ENCODE results near the gene PPM1L. TPM values are rescaled to one million over a fixed set of nuclear protein-coding genes. Genes with fewer than 3 reads are reported as not detected.

Gene PPM1L
- total RNA-seq, 1 experiment from 2014 or later = 13.2 TPM

GRCh38 chr3:160796089-160796812 is 40.2 kb downstream of the PPM1L start:
- RAD21 ChIA-PET (ENCODE audit: low non-redundant PET in 1 of 2, low total read pairs in 2 of 2, uncharacterized antibody in 2 of 2, unreplicated experiment in 2 of 2) = no interaction called here
- Histone ChIP-seq H3K4me3 (replicated peaks in 1 of 2; ENCODE audit: low read depth in 1 of 2, low read length in 2 of 2) (no peak overlapping the region), H3K9me2 (ENCODE audit: insufficient read depth) (no peaks in the 10 kb centered on the region), H3K9me3 (ENCODE audit: control insufficient read depth in 1 of 2, insufficient read depth in 1 of 2, low read depth in 1 of 2, low read length in 2 of 2) (no peaks in the 10 kb centered on the region), H3K79me2 (ENCODE audit: insufficient read depth, low read length) (no peaks in the 10 kb centered on the region), H3K4me1 (ENCODE audit: control insufficient read depth in 1 of 2, insufficient read depth in 2 of 2, low read length in 2 of 2) (no peaks in the 10 kb centered on the region), H3K4me2 (ENCODE audit: low read length) (no peak overlapping the region), H3K36me3 (ENCODE audit: control insufficient read depth in 1 of 2, insufficient read depth in 2 of 2, low read length in 2 of 2) (no peaks in the 10 kb centered on the region), H3K9ac (ENCODE audit: low read length) (no peak overlapping the region), H4K20me1 (ENCODE audit: insufficient read depth) (no peaks in the 10 kb centered on the region), H3K27me3 (ENCODE audit: insufficient read depth, low read length) (no peaks in the 10 kb centered on the region), H3K27ac (ENCODE audit: low read depth, low read length) (no peak overlapping the region), H2AFZ (ENCODE audit: low read depth, low read length, poor library complexity, severe bottlenecking) (no peak overlapping the region)
- BruUV-seq (replicated peaks) = no TSS peak
- CTCF ChIA-PET = no interaction called here
- POLR2A ChIA-PET = no interaction called here
- ATAC-seq = no peak
- TF ChIP-seq EGR1 (IDR thresholded peaks at IDR 0.05; ENCODE audit: low read depth) (no peak), MAX (IDR thresholded peaks at IDR 0.05) (no peak), EZH2phosphoT487 (IDR thresholded peaks at IDR 0.05; ENCODE audit: borderline replicate concordance) (no peak), CEBPB (IDR thresholded peaks at IDR 0.05; ENCODE audit: low read depth) (no peak)
- intact Hi-C loops (cut with micrococcal nuclease) = no loop called here
- no peak for DNase-seq (ENCODE audit: low read depth, low spot score)

- RAD21 ChIA-PET (ENCODE audit: low non-redundant PET in 1 of 2, low total read pairs in 2 of 2, uncharacterized antibody in 2 of 2, unreplicated experiment in 2 of 2) = no interaction called here
- H3K9me2 ChIP-seq (ENCODE audit: insufficient read depth) = no peaks in the 10 kb centered on the region
- no peak for DNase-seq (ENCODE audit: low read depth, low spot score)
- no peaks in the 10 kb centered on the region for H3K9me3 ChIP-seq (ENCODE audit: control insufficient read depth in 1 of 2, insufficient read depth in 1 of 2, low read depth in 1 of 2, low read length in 2 of 2)
- TF ChIP-seq ZNF274 (IDR thresholded peaks at IDR 0.05; ENCODE audit: low read depth, low read length) = no peak
- TF ChIP-seq JUND (IDR thresholded peaks at IDR 0.05) = no peak
- no peak for TF ChIP-seq SIN3A (IDR thresholded peaks at IDR 0.05; ENCODE audit: low read depth)
- intact Hi-C loops (cut with micrococcal nuclease) = no loop called here
- H2AFZ ChIP-seq (ENCODE audit: low read depth, low read length, poor library complexity, severe bottlenecking) = no peak overlapping the region
- no peak overlapping the region for H3K4me2 ChIP-seq (ENCODE audit: low read length)
- no peaks in the 10 kb centered on the region for H3K79me2 ChIP-seq (ENCODE audit: insufficient read depth, low read length)
- no peak overlapping the region for H3K9ac ChIP-seq (ENCODE audit: low read length)
- H3K27ac ChIP-seq (ENCODE audit: low read depth, low read length) = no peak overlapping the region
- H3K4me1 ChIP-seq (ENCODE audit: control insufficient read depth in 1 of 2, insufficient read depth in 2 of 2, low read length in 2 of 2) = no peaks in the 10 kb centered on the region
- CTCF ChIA-PET = no interaction called here
- H3K27me3 ChIP-seq (ENCODE audit: insufficient read depth, low read length) = no peaks in the 10 kb centered on the region
- ATAC-seq = no peak
- no TSS peak for BruUV-seq (replicated peaks)
- H4K20me1 ChIP-seq (ENCODE audit: insufficient read depth) = no peaks in the 10 kb centered on the region
- H3K4me3 ChIP-seq (replicated peaks in 1 of 2; ENCODE audit: low read depth in 1 of 2, low read length in 2 of 2) = no peak overlapping the region
- no peaks in the 10 kb centered on the region for H3K36me3 ChIP-seq (ENCODE audit: control insufficient read depth in 1 of 2, insufficient read depth in 2 of 2, low read length in 2 of 2)
- POLR2A ChIA-PET = no interaction called here
Measured at GRCh38 chr3:160796813-160797164, 40.8 kb downstream of the PPM1L start.

Measured in HCT116 (cell line).